ENCODE data around the gene CDK6.

DNA sequence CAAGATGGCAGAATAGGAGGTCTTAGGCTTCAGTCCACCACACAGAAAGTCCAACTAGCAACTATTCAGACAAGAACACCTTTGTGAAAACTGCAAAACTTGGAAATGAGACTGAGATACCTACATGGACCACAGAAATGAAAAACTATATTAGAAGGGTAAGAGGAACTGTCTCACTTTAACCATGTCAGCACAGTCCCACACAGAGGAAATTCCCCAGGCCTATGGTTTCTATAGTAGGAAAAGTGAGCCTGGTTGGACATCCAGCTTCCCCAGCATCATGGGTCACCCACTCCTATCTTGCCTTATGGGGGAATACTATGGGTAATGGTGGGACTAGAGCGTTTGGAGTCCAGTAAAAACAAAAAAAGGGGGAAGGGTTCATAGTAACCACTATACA, 38.8 kb upstream of the CDK6 start:
- TF ChIP-seq CTCF (IDR thresholded peaks at IDR 0.05; ENCODE audit: low read depth, low read length, missing input control) (no peak), JUND (IDR thresholded peaks at IDR 0.05) (no peak), REST (IDR thresholded peaks at IDR 0.05) (no peak), RXRA (IDR thresholded peaks at IDR 0.05) (no peak), FOXA2 (IDR thresholded peaks at IDR 0.05) (no peak), FOXA1 (IDR thresholded peaks at IDR 0.05) (no peak)
- TF ChIP-seq, protein P1, sequence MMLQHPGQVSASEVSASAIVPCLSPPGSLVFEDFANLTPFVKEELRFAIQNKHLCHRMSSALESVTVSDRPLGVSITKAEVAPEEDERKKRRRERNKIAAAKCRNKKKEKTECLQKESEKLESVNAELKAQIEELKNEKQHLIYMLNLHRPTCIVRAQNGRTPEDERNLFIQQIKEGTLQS (IDR thresholded peaks at IDR 0.05): no peak
- TF ChIP-seq, protein P2, sequence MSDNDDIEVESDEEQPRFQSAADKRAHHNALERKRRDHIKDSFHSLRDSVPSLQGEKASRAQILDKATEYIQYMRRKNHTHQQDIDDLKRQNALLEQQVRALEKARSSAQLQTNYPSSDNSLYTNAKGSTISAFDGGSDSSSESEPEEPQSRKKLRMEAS (IDR thresholded peaks at IDR 0.05): no peak

Measured in liver (tissue), 3 donors.